Calu3 (cell line): ENCODE measurements around the gene CD8A. TPM values are rescaled to one million over a fixed set of nuclear protein-coding genes. Genes with fewer than 3 reads are reported as not detected.

ENCODE experiments used
- BruUV-seq: library from RNA; stranded (reverse); fragments of 400-500 nt; replicated peaks from 2 replicates; lab custom pipeline; 2021; lab: Mats Ljungman, UMichigan
- CTCF ChIA-PET: fragments of 300-600 bp; sonication (Branson Sonifier 250); formaldehyde crosslinking; loops from one replicate; lab custom pipeline; 2022; ENCODE audit warnings: antibody characterized with exemption; lab: Charles Lee
- DNase-seq: peaks from one replicate; pipeline ENCODE4 v3.0.0; 2022
- H3K27ac Mint-ChIP-seq: one replicate; pipeline ENCODE4 v1.8.0; 2022; ENCODE audit warnings: mixed read lengths; ENCODE audit not compliant: unreplicated experiment
- H3K27me3 Mint-ChIP-seq: one replicate; pipeline ENCODE4 v1.8.0; 2022; ENCODE audit warnings: mixed read lengths; ENCODE audit not compliant: unreplicated experiment
- H3K36me3 Mint-ChIP-seq: one replicate; pipeline ENCODE4 v1.8.0; 2022; ENCODE audit warnings: mild to moderate bottlenecking, moderate library complexity, mixed read lengths; ENCODE audit not compliant: insufficient read depth, unreplicated experiment
- H3K4me1 Mint-ChIP-seq: one replicate; pipeline ENCODE4 v1.8.0; 2022; ENCODE audit warnings: mild to moderate bottlenecking, low read depth, mixed read lengths; ENCODE audit not compliant: unreplicated experiment
- H3K4me3 Mint-ChIP-seq: one replicate; pipeline ENCODE4 v1.8.0; 2022; ENCODE audit warnings: mild to moderate bottlenecking, low read depth, moderate library complexity, mixed read lengths; ENCODE audit not compliant: unreplicated experiment
- H3K9me3 Mint-ChIP-seq: one replicate; pipeline ENCODE4 v1.8.0; 2022; ENCODE audit warnings: low read depth, mixed read lengths; ENCODE audit not compliant: unreplicated experiment
- CTCF ChIP-seq: fragments of 200-600 bp; IDR thresholded peaks from one replicate; pipeline ENCODE4 v1.8.0; 2022; ENCODE audit warnings: antibody characterized with exemption; ENCODE audit not compliant: unreplicated experiment
- intact Hi-C: fragments of 100-400 bp; cut with micrococcal nuclease; formaldehyde crosslinking; loops from one replicate; pipeline ENCODE4 v1.10.0; 2022; ENCODE audit not compliant: unreplicated experiment
- total RNA-seq: library from RNA; stranded (reverse); gene quantifications from 2 replicates; pipeline ENCODE4 v1.2.3, GENCODE V29; 2022

The CD8A gene
- total RNA-seq, 1 experiment from 2014 or later: 0.31 TPM

- Mint-ChIP-seq H3K27me3 (peaks cover 68% of the 10 kb centered on the region), H3K4me3 (peak overlapping the region; percentile 58), H3K4me1 (peaks cover 12% of the 10 kb centered on the region), H3K36me3 (no peaks in the 10 kb centered on the region), H3K27ac (no peak overlapping the region), H3K9me3 (peaks cover 11% of the 10 kb centered on the region)
- DNase-seq: no peak
- BruUV-seq: no TSS peak
- no peak for TF ChIP-seq CTCF
- intact Hi-C loops: no loop called here
- CTCF ChIA-PET: no interaction called here
Measured at GRCh38 chr2:86791573-86791972, 860 bp upstream of the CD8A start.

GRCh38 chr2:86790134-86790675 lies 508 bp downstream of the CD8A start:
- H3K27me3 Mint-ChIP-seq: peaks cover 60% of the 10 kb centered on the region
- peak overlapping the region; percentile 58 for H3K4me3 Mint-ChIP-seq
- TF ChIP-seq CTCF: no peak
- no peaks in the 10 kb centered on the region for H3K36me3 Mint-ChIP-seq
- intact Hi-C loops: no loop called here
- DNase-seq: no peak
- CTCF ChIA-PET: no interaction called here
- BruUV-seq: no TSS peak
- no peak overlapping the region for H3K27ac Mint-ChIP-seq
- peaks cover 12% of the 10 kb centered on the region for H3K4me1 Mint-ChIP-seq
- H3K9me3 Mint-ChIP-seq: peaks cover 6% of the 10 kb centered on the region

GRCh38 chr2:86789687-86790133 lies 1.0 kb downstream of the CD8A start:
- CTCF ChIA-PET: no interaction called here
- peak overlapping the region; percentile 58 for H3K4me3 Mint-ChIP-seq
- peaks cover 55% of the 10 kb centered on the region for H3K27me3 Mint-ChIP-seq
- peaks cover 12% of the 10 kb centered on the region for H3K4me1 Mint-ChIP-seq
- intact Hi-C loops: no loop called here
- no peak for TF ChIP-seq CTCF
- DNase-seq: no peak
- H3K9me3 Mint-ChIP-seq: peaks cover under 1% of the 10 kb centered on the region
- no TSS peak for BruUV-seq
- no peaks in the 10 kb centered on the region for H3K36me3 Mint-ChIP-seq
- H3K27ac Mint-ChIP-seq: no peak overlapping the region

- peaks cover 48% of the 10 kb centered on the region for H3K27me3 Mint-ChIP-seq
- no peak overlapping the region for H3K27ac Mint-ChIP-seq
- H3K36me3 Mint-ChIP-seq: no peaks in the 10 kb centered on the region
- no TSS peak for BruUV-seq
- intact Hi-C loops: no loop called here
- DNase-seq: no peak
- no peak for TF ChIP-seq CTCF
- no peak overlapping the region for H3K4me3 Mint-ChIP-seq
- CTCF ChIA-PET: no interaction called here
- peaks cover 12% of the 10 kb centered on the region for H3K4me1 Mint-ChIP-seq
- H3K9me3 Mint-ChIP-seq: no peaks in the 10 kb centered on the region
Measured at GRCh38 chr2:86788881-86789686, 1.6 kb downstream of the CD8A start.
